Measurements from ENCODE around the gene CSHL1. TPM values are rescaled to one million over a fixed set of nuclear protein-coding genes. Genes with fewer than 3 reads are reported as not detected.

Gene CSHL1
- total and polyA plus RNA-seq, 9 of the 15 experiments (the other 6 are each of a cell fraction or from before 2014, with no cell fraction given): not detected

DNA sequence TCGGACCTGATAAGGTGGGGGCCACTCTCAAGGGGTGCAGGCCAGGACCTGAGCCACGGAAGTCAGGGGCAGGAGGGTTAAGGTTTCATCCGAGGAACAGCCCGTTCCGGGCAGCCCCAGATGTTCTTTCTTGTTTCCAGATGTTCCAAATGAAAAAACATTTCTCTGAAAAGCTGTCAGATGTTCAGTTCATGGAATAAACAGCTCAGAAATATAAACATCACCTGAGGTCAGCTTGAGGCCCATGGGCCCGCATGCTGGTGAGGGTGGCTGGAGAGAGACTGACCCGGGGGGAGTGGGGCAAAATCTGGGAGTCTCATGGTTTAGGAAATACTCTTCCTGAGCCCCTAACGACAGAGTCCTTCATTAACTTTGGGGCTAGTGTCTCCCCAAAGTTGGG is 22.5 kb upstream of the CSHL1 start:
- in situ Hi-C loops (cut with MboI) (no loop called here), intact Hi-C loops (cut with micrococcal nuclease) (no loop called here)
- peaks cover 0 to 40% of the 10 kb centered on the region in 2 experiments; a peak in 2 of 5 replicates for H3K4me1 ChIP-seq (replicated peaks in 1 of 2; ENCODE audit: control insufficient read depth in 2 of 2, insufficient read depth in 2 of 2, low read length in 2 of 2)
- TF ChIP-seq FOXA1 (IDR thresholded peaks at IDR 0.05; ENCODE audit: borderline replicate concordance) (no peak), EP300 (IDR thresholded peaks at IDR 0.05; ENCODE audit: low read length) (no peak), STAT5B (CRISPR knock-in tag; IDR thresholded peaks at IDR 0.05) (no peak), ZBTB5 (IDR thresholded peaks at IDR 0.05) (no peak), RBM25 (IDR thresholded peaks at IDR 0.05; ENCODE audit: low read depth, low read length, severe bottlenecking) (no peak), ZBTB17 (CRISPR knock-in tag; IDR thresholded peaks at IDR 0.05) (no peak), TAF9B (IDR thresholded peaks at IDR 0.05; ENCODE audit: partially characterized antibody) (no peak), ASH1L (IDR thresholded peaks at IDR 0.05; ENCODE audit: borderline replicate concordance, low read depth, partially characterized antibody) (no peak), SLC30A9 (CRISPR knock-in tag; IDR thresholded peaks at IDR 0.05) (no peak)
- TF ChIP-seq, protein P1, sequence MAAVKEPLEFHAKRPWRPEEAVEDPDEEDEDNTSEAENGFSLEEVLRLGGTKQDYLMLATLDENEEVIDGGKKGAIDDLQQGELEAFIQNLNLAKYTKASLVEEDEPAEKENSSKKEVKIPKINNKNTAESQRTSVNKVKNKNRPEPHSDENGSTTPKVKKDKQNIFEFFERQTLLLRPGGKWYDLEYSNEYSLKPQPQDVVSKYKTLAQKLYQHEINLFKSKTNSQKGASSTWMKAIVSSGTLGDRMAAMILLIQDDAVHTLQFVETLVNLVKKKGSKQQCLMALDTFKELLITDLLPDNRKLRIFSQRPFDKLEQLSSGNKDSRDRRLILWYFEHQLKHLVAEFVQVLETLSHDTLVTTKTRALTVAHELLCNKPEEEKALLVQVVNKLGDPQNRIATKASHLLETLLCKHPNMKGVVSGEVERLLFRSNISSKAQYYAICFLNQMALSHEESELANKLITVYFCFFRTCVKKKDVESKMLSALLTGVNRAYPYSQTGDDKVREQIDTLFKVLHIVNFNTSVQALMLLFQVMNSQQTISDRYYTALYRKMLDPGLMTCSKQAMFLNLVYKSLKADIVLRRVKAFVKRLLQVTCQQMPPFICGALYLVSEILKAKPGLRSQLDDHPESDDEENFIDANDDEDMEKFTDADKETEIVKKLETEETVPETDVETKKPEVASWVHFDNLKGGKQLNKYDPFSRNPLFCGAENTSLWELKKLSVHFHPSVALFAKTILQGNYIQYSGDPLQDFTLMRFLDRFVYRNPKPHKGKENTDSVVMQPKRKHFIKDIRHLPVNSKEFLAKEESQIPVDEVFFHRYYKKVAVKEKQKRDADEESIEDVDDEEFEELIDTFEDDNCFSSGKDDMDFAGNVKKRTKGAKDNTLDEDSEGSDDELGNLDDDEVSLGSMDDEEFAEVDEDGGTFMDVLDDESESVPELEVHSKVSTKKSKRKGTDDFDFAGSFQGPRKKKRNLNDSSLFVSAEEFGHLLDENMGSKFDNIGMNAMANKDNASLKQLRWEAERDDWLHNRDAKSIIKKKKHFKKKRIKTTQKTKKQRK (IDR thresholded peaks at IDR 0.05; ENCODE audit: borderline replicate concordance, low read depth, low read length): no peak
- TF ChIP-seq, protein P2, sequence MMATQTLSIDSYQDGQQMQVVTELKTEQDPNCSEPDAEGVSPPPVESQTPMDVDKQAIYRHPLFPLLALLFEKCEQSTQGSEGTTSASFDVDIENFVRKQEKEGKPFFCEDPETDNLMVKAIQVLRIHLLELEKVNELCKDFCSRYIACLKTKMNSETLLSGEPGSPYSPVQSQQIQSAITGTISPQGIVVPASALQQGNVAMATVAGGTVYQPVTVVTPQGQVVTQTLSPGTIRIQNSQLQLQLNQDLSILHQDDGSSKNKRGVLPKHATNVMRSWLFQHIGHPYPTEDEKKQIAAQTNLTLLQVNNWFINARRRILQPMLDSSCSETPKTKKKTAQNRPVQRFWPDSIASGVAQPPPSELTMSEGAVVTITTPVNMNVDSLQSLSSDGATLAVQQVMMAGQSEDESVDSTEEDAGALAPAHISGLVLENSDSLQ (IDR thresholded peaks at IDR 0.05): no peak
- peaks cover 9 to 24% of the 10 kb centered on the region in 2 experiments; a peak in 4 of 5 replicates for H3K27me3 ChIP-seq (ENCODE audit: control insufficient read depth in 2 of 2, insufficient read depth in 2 of 2, low read length in 2 of 2)
- no peak overlapping the region for H2AFZ ChIP-seq (ENCODE audit: low read depth, low read length)
- H3K36me3 ChIP-seq (ENCODE audit: control insufficient read depth, insufficient read depth, low read length): no peaks in the 10 kb centered on the region
- DNase-seq (ENCODE audit: extremely low read depth in 1 of 4, low spot score in 3 of 4) (no peak), FAIRE-seq (no peak), ATAC-seq (no peak)
- no peaks in the 10 kb centered on the region for H4K20me1 ChIP-seq (replicated peaks; ENCODE audit: control insufficient read depth, insufficient read depth, low read length)
- H3K4me2 ChIP-seq (ENCODE audit: insufficient read depth, low read length): no peak overlapping the region
- H3K9me3 ChIP-seq (replicated peaks; ENCODE audit: control insufficient read depth, insufficient read depth, low read depth, low read length): no peaks in the 10 kb centered on the region
- no peak overlapping the region for H3K9ac ChIP-seq (ENCODE audit: insufficient read depth in 1 of 2, low read depth in 2 of 2, low read length in 2 of 2)
- CTCF ChIA-PET (ENCODE audit: low intra/inter-chr PET ratio): no interaction called here
- H3K9me1 ChIP-seq (ENCODE audit: control insufficient read depth, insufficient read depth, low read length): no peaks in the 10 kb centered on the region
- H3K27ac ChIP-seq (ENCODE audit: extremely low read depth, low read depth, low read length): no peak overlapping the region
- BruUV-seq (replicated peaks): no TSS peak
- WGBS (ENCODE audit: insufficient coverage, low coverage, missing lambda C conversion rate): 18% methylated on average over 8 of the region's 8 CpGs
- H3K79me2 ChIP-seq (ENCODE audit: control insufficient read depth, insufficient read depth, low read length): no peaks in the 10 kb centered on the region
- POLR2A ChIA-PET: no interaction called here
- H3K4me3 ChIP-seq: no peak overlapping the region

Measured in K562 (cell line).